T1000 (cell line): ENCODE data around the gene CPNE1.
"Not testable (repeated sequence)": the region's sequence is repeated elsewhere in the genome, so short reads cannot be mapped to it uniquely, and the experiment has no call there.

Experiments
- DNase-seq: peaks from one replicate; lab custom pipeline; 2025; ENCODE audit warnings: mixed read lengths; lab: John Stamatoyannopoulos, UW

CPNE1 gene

GRCh38 chr20:35664466-35665206 lies at the start of gene CPNE1, which contains the start of gene RBM12:
Gene CPNE1, minus strand, starts transcription at chr20:35664900. Its CDS starts 31,977 bp downstream, at chr20:35632923.
Gene RBM12, minus strand, starts transcription at chr20:35664900. Its CDS starts 9,578 bp downstream, at chr20:35655322.
- peak; percentile 87 for DNase-seq

- DNase-seq = no peak
Observed at GRCh38 chr20:35714127-35714526, 49.4 kb upstream of the CPNE1 start.

GRCh38 chr20:35713120-35713519 lies 48.4 kb upstream of the CPNE1 start:
- not testable (repeated sequence) for DNase-seq

- DNase-seq = no peak
Observed at GRCh38 chr20:35711588-35712209, 47.0 kb upstream of the CPNE1 start.

- DNase-seq = no peak
Observed at GRCh38 chr20:35710884-35711587, 46.3 kb upstream of the CPNE1 start.

- no peak for DNase-seq
Observed at GRCh38 chr20:35710039-35710438, 45.3 kb upstream of the CPNE1 start.

GRCh38 chr20:35709259-35709658 lies 44.6 kb upstream of the CPNE1 start:
- DNase-seq = no peak

GRCh38 chr20:35708502-35708901 lies 43.8 kb upstream of the CPNE1 start:
- DNase-seq = no peak

- not testable (repeated sequence) for DNase-seq
Observed at GRCh38 chr20:35706591-35707529, 42.2 kb upstream of the CPNE1 start.

GRCh38 chr20:35705894-35706293 lies 41.2 kb upstream of the CPNE1 start:
- not testable (repeated sequence) for DNase-seq

- no peak for DNase-seq
Observed at GRCh38 chr20:35704514-35705261, 40.0 kb upstream of the CPNE1 start.

GRCh38 chr20:35702824-35703695 lies 38.4 kb upstream of the CPNE1 start:
- DNase-seq = no peak

GRCh38 chr20:35702051-35702823 lies 37.5 kb upstream of the CPNE1 start:
- no peak for DNase-seq

- no peak for DNase-seq
Observed at GRCh38 chr20:35700625-35701148, 36.0 kb upstream of the CPNE1 start.

- no peak for DNase-seq
Observed at GRCh38 chr20:35699957-35700624, 35.4 kb upstream of the CPNE1 start.

- DNase-seq = peak; percentile 73
Observed at GRCh38 chr20:35699127-35699956, 34.6 kb upstream of the CPNE1 start, which contains the start of the genes NFS1 and ROMO1. Gene NFS1, minus strand, starts transcription at chr20:35699352. Its CDS starts 64 bp downstream, at chr20:35699288. Gene ROMO1, plus strand, starts transcription at chr20:35699405. Its CDS starts 228 bp downstream, at chr20:35699633.
